Endothelial cell of umbilical vein (primary cell): ENCODE measurements around the gene GJB5. TPM values are rescaled to one million over a fixed set of nuclear protein-coding genes. Genes with fewer than 3 reads are reported as not detected.

Source experiments
- BruUV-seq: library from RNA; stranded (reverse); fragments of 400-500 nt; replicated peaks from 2 replicates; lab custom pipeline; 2021; lab: Mats Ljungman, UMichigan
- CTCF ChIA-PET: fragments of 300-600, 350-600 bp; sonication (Branson Sonifier 250); formaldehyde crosslinking; loops from one replicate; lab custom pipeline; 2021; ENCODE audit warnings: antibody characterized with exemption, inconsistent platforms; lab: Charles Lee
- POLR2A ChIA-PET: fragments of 300-600, 350-600 bp; sonication (Branson Sonifier 250); formaldehyde crosslinking; loops from one replicate; lab custom pipeline; 2021; ENCODE audit warnings: antibody characterized with exemption, inconsistent platforms; lab: Charles Lee
- DNase-seq: peaks from one replicate; pipeline ENCODE4 v3.0.0-alpha.2; 2011; ENCODE audit warnings: low read depth, low spot score
- FAIRE-seq: peaks from 2 replicates; lab custom pipeline; 2011; peaks lifted over from hg19 to GRCh38; lab: Jason Lieb, UNC
- H2AFZ ChIP-seq: 2 replicates; pipeline ENCODE4 v1.6.0; 2012; ENCODE audit warnings: low read depth, low read length, control low read depth, inconsistent platforms
- H3K27ac ChIP-seq: 2 replicates; pipeline ENCODE4 v1.5.1; 2011; ENCODE audit warnings: low read depth, mild to moderate bottlenecking, control low read depth, low read length, moderate library complexity; ENCODE audit not compliant: insufficient read depth
- H3K27me3 ChIP-seq, 2 experiments: 2 replicates each; pipeline versions ENCODE4 v1.6.0 to v1.6.1; 2011; ENCODE audit warnings: low read length in 2 of 2, mixed read lengths in 1 of 2; ENCODE audit not compliant: control insufficient read depth in 2 of 2, insufficient read depth in 2 of 2
- H3K36me3 ChIP-seq, 2 experiments: 2 replicates in 1 of 2; 3 replicates in 1 of 2; pipeline ENCODE4 v1.5.1; 2011; ENCODE audit warnings: low read length in 2 of 2, mild to moderate bottlenecking in 1 of 2, moderate library complexity in 1 of 2; ENCODE audit not compliant: control insufficient read depth in 2 of 2, insufficient read depth in 2 of 2; ENCODE audit errors: extremely low read depth in 1 of 2
- H3K4me1 ChIP-seq: 3 replicates; pipeline ENCODE4 v1.5.1; 2011; ENCODE audit warnings: mild to moderate bottlenecking, low read length; ENCODE audit not compliant: control insufficient read depth, insufficient read depth; ENCODE audit errors: extremely low read depth
- H3K4me2 ChIP-seq: 2 replicates; pipeline ENCODE4 v1.6.1; 2011; ENCODE audit warnings: low read length, control low read depth, mixed read lengths; ENCODE audit not compliant: insufficient read depth
- H3K4me3 ChIP-seq, 3 experiments: fragments of 200-600 bp in 1 of 3; sonication (generic), shearing (Covaris generic) in 1 of 3; replicated peaks in 1 of 3; 2 replicates each; pipeline ENCODE4 v1.5.1; 2011 to 2016; ENCODE audit warnings: control low read depth in 3 of 3, low read length in 3 of 3, mild to moderate bottlenecking in 2 of 3, inconsistent platforms in 1 of 3, low read depth in 1 of 3, moderate library complexity in 1 of 3; ENCODE audit not compliant: insufficient read depth in 1 of 3
- H3K79me2 ChIP-seq: 2 replicates; pipeline ENCODE4 v1.6.0; 2012; ENCODE audit warnings: low read length, inconsistent platforms; ENCODE audit not compliant: control insufficient read depth, insufficient read depth
- H3K9ac ChIP-seq: replicated peaks from 2 replicates; pipeline ENCODE3; 2011; ENCODE audit warnings: low read length, control low read depth; ENCODE audit not compliant: insufficient read depth; ENCODE audit errors: extremely low read depth
- H3K9me1 ChIP-seq: replicated peaks from 3 replicates; pipeline ENCODE4 v1.6.0; 2011; ENCODE audit warnings: mild to moderate bottlenecking, low read length; ENCODE audit not compliant: control insufficient read depth, insufficient read depth; ENCODE audit errors: extremely low read depth
- H3K9me3 ChIP-seq: replicated peaks from 2 replicates; pipeline ENCODE4 v1.5.1; 2012; ENCODE audit warnings: low read length, inconsistent platforms; ENCODE audit not compliant: control insufficient read depth, insufficient read depth
- H4K20me1 ChIP-seq: replicated peaks from 2 replicates; pipeline ENCODE3; 2011; ENCODE audit warnings: mild to moderate bottlenecking, low read length; ENCODE audit not compliant: control insufficient read depth, insufficient read depth; ENCODE audit errors: extremely low read depth
- EZH2 ChIP-seq: IDR thresholded peaks from 2 replicates; pipeline ENCODE4 v1.6.1; 2012; ENCODE audit warnings: borderline replicate concordance, low read depth, mild to moderate bottlenecking, moderate library complexity, low read length, inconsistent platforms; ENCODE audit not compliant: severe bottlenecking
- FOS ChIP-seq: IDR thresholded peaks from 2 replicates; pipeline ENCODE4 v1.6.1; 2011; ENCODE audit warnings: mild to moderate bottlenecking, low read length, moderate library complexity, borderline replicate concordance; ENCODE audit not compliant: insufficient read depth
- GATA2 ChIP-seq: IDR thresholded peaks from 2 replicates; pipeline ENCODE4 v1.7.0; 2011; ENCODE audit warnings: low read depth, mild to moderate bottlenecking, moderate library complexity, mixed read lengths, low read length; ENCODE audit not compliant: insufficient read length, insufficient read depth
- JUN ChIP-seq: IDR thresholded peaks from 2 replicates; pipeline ENCODE4 v1.6.1; 2011; ENCODE audit warnings: borderline replicate concordance, low read depth; ENCODE audit not compliant: insufficient read length, insufficient read depth
- MAX ChIP-seq: IDR thresholded peaks from 2 replicates; pipeline ENCODE4 v1.6.1; 2011; ENCODE audit not compliant: insufficient read depth, insufficient read length
- MYC ChIP-seq: IDR thresholded peaks from one replicate; pipeline ENCODE4 v1.6.1; 2011; ENCODE audit warnings: mild to moderate bottlenecking, low read depth, low read length
- POLR2A ChIP-seq: IDR thresholded peaks from 2 replicates; pipeline ENCODE4 v1.6.1; 2012; ENCODE audit warnings: low read depth, mild to moderate bottlenecking, control low read depth, low read length
- POLR2AphosphoS5 ChIP-seq: IDR thresholded peaks from 2 replicates; pipeline ENCODE4 v1.6.1; 2012; ENCODE audit warnings: low read depth, mild to moderate bottlenecking, control low read depth, low read length, moderate library complexity; ENCODE audit not compliant: insufficient read depth
- dilution Hi-C: fragments of 300-500 bp; cut with MboI; formaldehyde crosslinking; loops from one replicate; pipeline ENCODE4 v1.15.0; 2019; ENCODE audit warnings: low sequenced_read_pairs; ENCODE audit not compliant: extremely low pct_ligation_motif_present
- intact Hi-C: fragments of 100-400 bp; cut with micrococcal nuclease; formaldehyde crosslinking; loops from one replicate; pipeline ENCODE4 v1.10.0; 2022
- polyA plus RNA-seq, 4 experiments: library from polyadenylated mRNA; depleted of rRNA in 3 of 4; stranded (reverse) in 3 of 4; unstranded in 1 of 4; fragments of >200 nt; gene quantifications; 2 replicates each; pipeline versions ENCODE4 v1.2.1 to v1.2.3, GENCODE V29; 2011 to 2012; ENCODE audit warnings: missing spikeins in 1 of 4
- total RNA-seq: library from RNA; stranded (reverse); gene quantifications from 2 replicates; pipeline ENCODE4 v1.2.3, GENCODE V29; 2021
- TF ChIP-seq, protein P1 (sequence below), 2 donors: IDR thresholded peaks; 1 replicate in 1 of 2; 2 replicates in 1 of 2; pipeline ENCODE4 v1.5.1; 2011; ENCODE audit warnings: low read length in 2 of 2, mild to moderate bottlenecking in 2 of 2, moderate library complexity in 2 of 2, control low read depth in 1 of 2, inconsistent platforms in 1 of 2, low read depth in 1 of 2; ENCODE audit not compliant: insufficient read depth in 1 of 2; ENCODE audit errors: extremely low read depth in 1 of 2

GJB5 gene
- total and polyA plus RNA-seq, 2 donors (not counting 3 experiments of a cell fraction or from before 2014, with no cell fraction given): not detected

DNA sequence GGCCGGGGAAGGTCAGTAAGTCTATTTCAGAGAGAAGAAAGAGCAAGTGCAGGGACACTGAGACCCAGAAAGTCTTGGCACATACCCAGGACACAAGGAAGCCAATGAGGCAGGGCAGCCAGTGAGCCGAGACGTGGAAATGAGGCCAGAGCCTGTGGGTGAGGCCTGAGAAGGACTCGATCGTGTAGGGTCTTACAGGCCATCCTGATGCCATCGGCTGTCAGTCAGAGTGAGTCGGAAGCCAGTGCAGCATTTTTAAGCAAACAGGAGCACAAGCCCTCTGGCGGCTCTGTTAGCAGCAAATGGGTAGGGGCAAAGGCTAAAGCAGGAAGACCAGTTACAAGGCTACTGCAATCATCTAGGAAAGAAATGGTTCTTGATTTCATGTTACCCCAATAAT, 20.1 kb downstream of the GJB5 start:
- H3K4me1 ChIP-seq: no peaks in the 10 kb centered on the region
- TF ChIP-seq JUN (no peak), GATA2 (no peak), POLR2AphosphoS5 (no peak), FOS (no peak), POLR2A (no peak), MYC (no peak), EZH2 (no peak), MAX (no peak)
- TF ChIP-seq, protein P1, sequence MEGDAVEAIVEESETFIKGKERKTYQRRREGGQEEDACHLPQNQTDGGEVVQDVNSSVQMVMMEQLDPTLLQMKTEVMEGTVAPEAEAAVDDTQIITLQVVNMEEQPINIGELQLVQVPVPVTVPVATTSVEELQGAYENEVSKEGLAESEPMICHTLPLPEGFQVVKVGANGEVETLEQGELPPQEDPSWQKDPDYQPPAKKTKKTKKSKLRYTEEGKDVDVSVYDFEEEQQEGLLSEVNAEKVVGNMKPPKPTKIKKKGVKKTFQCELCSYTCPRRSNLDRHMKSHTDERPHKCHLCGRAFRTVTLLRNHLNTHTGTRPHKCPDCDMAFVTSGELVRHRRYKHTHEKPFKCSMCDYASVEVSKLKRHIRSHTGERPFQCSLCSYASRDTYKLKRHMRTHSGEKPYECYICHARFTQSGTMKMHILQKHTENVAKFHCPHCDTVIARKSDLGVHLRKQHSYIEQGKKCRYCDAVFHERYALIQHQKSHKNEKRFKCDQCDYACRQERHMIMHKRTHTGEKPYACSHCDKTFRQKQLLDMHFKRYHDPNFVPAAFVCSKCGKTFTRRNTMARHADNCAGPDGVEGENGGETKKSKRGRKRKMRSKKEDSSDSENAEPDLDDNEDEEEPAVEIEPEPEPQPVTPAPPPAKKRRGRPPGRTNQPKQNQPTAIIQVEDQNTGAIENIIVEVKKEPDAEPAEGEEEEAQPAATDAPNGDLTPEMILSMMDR (IDR thresholded peaks at IDR 0.05; ENCODE audit: extremely low read depth in 1 of 2, insufficient read depth in 1 of 2, low read depth in 1 of 2, low read length in 2 of 2): no peak
- ChIA-PET CTCF (interaction anchor here (1.4 kb wide), 1 partner anchor 11 kb away, joined by 8 read pairs; no protein-coding TSS in a partner anchor), POLR2A (no interaction called here)
- no peak for DNase-seq
- H3K9me3 ChIP-seq: no peaks in the 10 kb centered on the region
- no peak overlapping the region for H2AFZ ChIP-seq
- H3K36me3 ChIP-seq: no peaks in the 10 kb centered on the region
- no peak overlapping the region for H3K9ac ChIP-seq
- FAIRE-seq: no peak
- peaks cover under 1 to 5% of the 10 kb centered on the region in 2 experiments for H3K27me3 ChIP-seq
- H4K20me1 ChIP-seq: no peaks in the 10 kb centered on the region
- no peak overlapping the region for H3K27ac ChIP-seq
- intact Hi-C loops: no loop called here
- no peak overlapping the region for H3K4me3 ChIP-seq
- H3K4me2 ChIP-seq: no peak overlapping the region
- H3K79me2 ChIP-seq: no peaks in the 10 kb centered on the region
- dilution Hi-C loops: no loop called here
- no peaks in the 10 kb centered on the region for H3K9me1 ChIP-seq
- no TSS peak for BruUV-seq
